ENCODE measurements around the gene BAZ1B.
"Not testable (repeated sequence)": the region's sequence is repeated elsewhere in the genome, so short reads cannot be mapped to it uniquely, and the experiment has no call there.

The BAZ1B gene

GRCh38 chr7:73503229-73503628, 18.9 kb downstream of the BAZ1B start:
- no peak for DNase-seq

GRCh38 chr7:73496626-73497025, 25.5 kb downstream of the BAZ1B start:
- peak; percentile 49 for DNase-seq

- not testable (repeated sequence) for DNase-seq
Measured at GRCh38 chr7:73495507-73495906, 26.6 kb downstream of the BAZ1B start.

GRCh38 chr7:73489976-73490375, 32.1 kb downstream of the BAZ1B start:
- no peak for DNase-seq

- DNase-seq, result no peak
Measured at GRCh38 chr7:73487486-73487885, 34.6 kb downstream of the BAZ1B start.

- no peak for DNase-seq
Measured at GRCh38 chr7:73483171-73483570, 38.9 kb downstream of the BAZ1B start.

GRCh38 chr7:73482746-73483145, 39.3 kb downstream of the BAZ1B start:
- DNase-seq, result no peak

GRCh38 chr7:73481521-73481920, 40.6 kb downstream of the BAZ1B start:
- not testable (repeated sequence) for DNase-seq

GRCh38 chr7:73478549-73478948, 43.5 kb downstream of the BAZ1B start:
- DNase-seq, result no peak

- no peak for DNase-seq
Measured at GRCh38 chr7:73477376-73477775, 44.7 kb downstream of the BAZ1B start.

- DNase-seq, result no peak
Measured at GRCh38 chr7:73470208-73470607, 51.9 kb downstream of the BAZ1B start.

GRCh38 chr7:73467046-73467445, 55.0 kb downstream of the BAZ1B start:
- not testable (repeated sequence) for DNase-seq

GRCh38 chr7:73466112-73466511, 56.0 kb downstream of the BAZ1B start:
- DNase-seq, result no peak

- DNase-seq, result no peak
Measured at GRCh38 chr7:73463966-73464365, 58.1 kb downstream of the BAZ1B start.

- no peak for DNase-seq
Measured at GRCh38 chr7:73463260-73463659, 58.8 kb downstream of the BAZ1B start.

GRCh38 chr7:73461782-73462285, 60.3 kb downstream of the BAZ1B start:
- DNase-seq, result no peak

GRCh38 chr7:73454424-73454823, 67.7 kb downstream of the BAZ1B start:
- DNase-seq, result no peak

- no peak for DNase-seq
Measured at GRCh38 chr7:73452999-73453635, 69.0 kb downstream of the BAZ1B start.

- no peak for DNase-seq
Measured at GRCh38 chr7:73451780-73452398, 70.2 kb downstream of the BAZ1B start.

- DNase-seq, result no peak
Measured at GRCh38 chr7:73449422-73449821, 72.7 kb downstream of the BAZ1B start.

GRCh38 chr7:73448609-73449008, 73.5 kb downstream of the BAZ1B start:
- no peak for DNase-seq

- DNase-seq, result no peak
Measured at GRCh38 chr7:73447121-73447733, 74.9 kb downstream of the BAZ1B start.

- DNase-seq, result no peak
Measured at GRCh38 chr7:73446682-73447081, 75.4 kb downstream of the BAZ1B start.

GRCh38 chr7:73443548-73444255, 78.4 kb downstream of the BAZ1B start:
- DNase-seq, result no peak
